ENCODE results near the gene CYB5R3. TPM values are rescaled to one million over a fixed set of nuclear protein-coding genes. Genes with fewer than 3 reads are reported as not detected.

CYB5R3 gene
- total RNA-seq, 1 donor from 2014 or later: 87.3 TPM

GRCh38 chr22:42646569-42647525, 2.3 kb downstream of the CYB5R3 start:
- no peaks in the 10 kb centered on the region for H3K27me3 Mint-ChIP-seq (ENCODE audit: low read depth)
- DNase-seq (ENCODE audit: low spot score): no peak
- peak overlapping the region; percentile 95 for H3K4me3 Mint-ChIP-seq (ENCODE audit: low read depth)
- H3K36me3 Mint-ChIP-seq (ENCODE audit: low read depth): peaks cover 2% of the 10 kb centered on the region
- H3K9me3 Mint-ChIP-seq: no peaks in the 10 kb centered on the region
- intact Hi-C loops (cut with micrococcal nuclease): no loop called here
- H3K27ac Mint-ChIP-seq: no peak overlapping the region
- H3K4me1 Mint-ChIP-seq (ENCODE audit: low read depth): peaks cover 11% of the 10 kb centered on the region

GRCh38 chr22:42645938-42646568, 3.1 kb downstream of the CYB5R3 start:
- H3K4me1 Mint-ChIP-seq (ENCODE audit: low read depth): peaks cover 11% of the 10 kb centered on the region
- peaks cover 2% of the 10 kb centered on the region for H3K36me3 Mint-ChIP-seq (ENCODE audit: low read depth)
- DNase-seq (ENCODE audit: low spot score): no peak
- no peak overlapping the region for H3K27ac Mint-ChIP-seq
- no peak overlapping the region for H3K4me3 Mint-ChIP-seq (ENCODE audit: low read depth)
- H3K27me3 Mint-ChIP-seq (ENCODE audit: low read depth): no peaks in the 10 kb centered on the region
- intact Hi-C loops (cut with micrococcal nuclease): no loop called here
- no peaks in the 10 kb centered on the region for H3K9me3 Mint-ChIP-seq

- Mint-ChIP-seq H3K27me3 (ENCODE audit: low read depth) (no peaks in the 10 kb centered on the region), H3K4me3 (ENCODE audit: low read depth) (no peak overlapping the region), H3K9me3 (no peaks in the 10 kb centered on the region), H3K36me3 (ENCODE audit: low read depth) (peaks cover 2% of the 10 kb centered on the region), H3K27ac (no peak overlapping the region), H3K4me1 (ENCODE audit: low read depth) (peaks cover 11% of the 10 kb centered on the region)
- intact Hi-C loops (cut with micrococcal nuclease): no loop called here
- DNase-seq (ENCODE audit: low spot score): no peak
Observed at GRCh38 chr22:42645341-42645937, 3.8 kb downstream of the CYB5R3 start.

- Mint-ChIP-seq H3K4me3 (ENCODE audit: low read depth) (no peak overlapping the region), H3K36me3 (ENCODE audit: low read depth) (peaks cover 2% of the 10 kb centered on the region), H3K4me1 (ENCODE audit: low read depth) (peaks cover 11% of the 10 kb centered on the region), H3K27ac (no peak overlapping the region), H3K27me3 (ENCODE audit: low read depth) (no peaks in the 10 kb centered on the region), H3K9me3 (no peaks in the 10 kb centered on the region)
- intact Hi-C loops (cut with micrococcal nuclease): no loop called here
- no peak for DNase-seq (ENCODE audit: low spot score)
Observed at GRCh38 chr22:42644422-42645340, 4.5 kb downstream of the CYB5R3 start.

GRCh38 chr22:42643634-42644421, 5.4 kb downstream of the CYB5R3 start:
- Mint-ChIP-seq H3K4me3 (ENCODE audit: low read depth) (no peak overlapping the region), H3K36me3 (ENCODE audit: low read depth) (peaks cover 2% of the 10 kb centered on the region), H3K9me3 (no peaks in the 10 kb centered on the region), H3K4me1 (ENCODE audit: low read depth) (peaks cover 11% of the 10 kb centered on the region), H3K27ac (no peak overlapping the region), H3K27me3 (ENCODE audit: low read depth) (no peaks in the 10 kb centered on the region)
- intact Hi-C loops (cut with micrococcal nuclease): no loop called here
- DNase-seq (ENCODE audit: low spot score): no peak

GRCh38 chr22:42642806-42643633, 6.2 kb downstream of the CYB5R3 start:
- H3K36me3 Mint-ChIP-seq (ENCODE audit: low read depth): no peaks in the 10 kb centered on the region

GRCh38 chr22:42641801-42642413, 7.3 kb downstream of the CYB5R3 start:
- no peak for DNase-seq (ENCODE audit: low spot score)
- no peaks in the 10 kb centered on the region for H3K9me3 Mint-ChIP-seq
- intact Hi-C loops (cut with micrococcal nuclease): no loop called here
- no peak overlapping the region for H3K27ac Mint-ChIP-seq
- peaks cover 2% of the 10 kb centered on the region for H3K36me3 Mint-ChIP-seq (ENCODE audit: low read depth)
- H3K4me3 Mint-ChIP-seq (ENCODE audit: low read depth): no peak overlapping the region
- H3K4me1 Mint-ChIP-seq (ENCODE audit: low read depth): peaks cover 5% of the 10 kb centered on the region
- no peaks in the 10 kb centered on the region for H3K27me3 Mint-ChIP-seq (ENCODE audit: low read depth)

More at GRCh38 chr22:42642806-42643633, 6.2 kb downstream of the CYB5R3 start:
- no peak overlapping the region for H3K27ac Mint-ChIP-seq
- peaks cover 9% of the 10 kb centered on the region for H3K4me1 Mint-ChIP-seq (ENCODE audit: low read depth)
- no peaks in the 10 kb centered on the region for H3K27me3 Mint-ChIP-seq (ENCODE audit: low read depth)
- intact Hi-C loops (cut with micrococcal nuclease): no loop called here
- no peak overlapping the region for H3K4me3 Mint-ChIP-seq (ENCODE audit: low read depth)
- DNase-seq (ENCODE audit: low spot score): no peak
- no peaks in the 10 kb centered on the region for H3K9me3 Mint-ChIP-seq

GRCh38 chr22:42639541-42640241, 9.5 kb downstream of the CYB5R3 start:
- intact Hi-C loops (cut with micrococcal nuclease): no loop called here
- DNase-seq (ENCODE audit: low spot score): no peak
- Mint-ChIP-seq H3K27ac (no peak overlapping the region), H3K4me3 (ENCODE audit: low read depth) (no peak overlapping the region), H3K9me3 (no peaks in the 10 kb centered on the region), H3K27me3 (ENCODE audit: low read depth) (no peaks in the 10 kb centered on the region), H3K4me1 (ENCODE audit: low read depth) (peaks cover 5% of the 10 kb centered on the region), H3K36me3 (ENCODE audit: low read depth) (peaks cover 6% of the 10 kb centered on the region)

- Mint-ChIP-seq H3K4me1 (ENCODE audit: low read depth) (peaks cover 2% of the 10 kb centered on the region), H3K36me3 (ENCODE audit: low read depth) (peaks cover 8% of the 10 kb centered on the region), H3K9me3 (no peaks in the 10 kb centered on the region), H3K27me3 (ENCODE audit: low read depth) (no peaks in the 10 kb centered on the region), H3K4me3 (ENCODE audit: low read depth) (no peak overlapping the region), H3K27ac (no peak overlapping the region)
- DNase-seq (ENCODE audit: low spot score): no peak
- intact Hi-C loops (cut with micrococcal nuclease): no loop called here
Observed at GRCh38 chr22:42637555-42637954, 11.6 kb downstream of the CYB5R3 start.

GRCh38 chr22:42636506-42636905, 12.7 kb downstream of the CYB5R3 start:
- no peak for DNase-seq (ENCODE audit: low spot score)
- Mint-ChIP-seq H3K27me3 (ENCODE audit: low read depth) (no peaks in the 10 kb centered on the region), H3K9me3 (no peaks in the 10 kb centered on the region), H3K27ac (no peak overlapping the region), H3K4me1 (ENCODE audit: low read depth) (peaks cover 2% of the 10 kb centered on the region), H3K36me3 (ENCODE audit: low read depth) (peaks cover 14% of the 10 kb centered on the region), H3K4me3 (ENCODE audit: low read depth) (no peak overlapping the region)
- intact Hi-C loops (cut with micrococcal nuclease): no loop called here

Data from activated T-helper 2 cell treated with anti-CD3 and anti-CD28 coated beads, Interferon-gamma antibody, Interleukin-2, Interleukin-4, amounts not matched to agents 10 μg/mL and 5 μg/mL and 100 μg/mL, durations not matched to agents 14 hours and 24 hours and 36 hours (primary cell).